ENCODE results near the gene MTHFD1L. TPM values are rescaled to one million over a fixed set of nuclear protein-coding genes. Genes with fewer than 3 reads are reported as not detected.

The MTHFD1L gene
- total and polyA plus RNA-seq, 2 of the 4 experiments (the other 2 are of a cell fraction) = 43.5 to 53.2 TPM

DNA sequence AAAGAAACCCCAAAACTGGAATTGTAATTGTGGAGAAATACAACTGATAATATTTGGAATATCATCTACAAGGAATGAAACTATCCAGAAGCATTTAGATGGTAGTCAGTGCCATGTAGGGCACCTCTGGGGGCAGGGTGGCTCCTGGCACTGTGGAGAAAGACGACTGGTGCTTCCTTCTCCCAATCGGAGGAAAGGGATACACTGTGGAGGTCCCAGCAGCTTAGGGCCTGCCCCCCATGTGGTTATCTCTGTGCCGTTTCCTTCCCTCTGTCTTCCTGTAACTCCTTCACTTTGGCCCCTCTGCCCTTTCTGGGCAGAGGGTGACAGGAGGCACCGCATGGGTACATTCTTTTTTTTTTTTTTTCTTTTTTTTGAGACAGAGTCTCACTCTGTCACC lies 178.4 kb downstream of the MTHFD1L start:
- POLR2A ChIA-PET (ENCODE audit: unreplicated experiment) = no interaction called here

More for the DNA sequence above, 178.4 kb downstream of the MTHFD1L start:
- H2BK15ac ChIP-seq (ENCODE audit: low read depth, low read length) = peak overlapping the region; percentile 3; the same call in 1 of the 3 replicates
- in situ Hi-C loops (cut with MboI; ENCODE audit: low sequenced_read_pairs) (no loop called here), intact Hi-C loops (cut with micrococcal nuclease) (no loop called here), dilution Hi-C loops (cut with HindIII; ENCODE audit: low sequenced_read_pairs, unreplicated experiment) (no loop called here)
- no peak for DNase-seq
- peak overlapping the region; percentile 74 for H3K27ac ChIP-seq (ENCODE audit: insufficient read depth, low read length)
- no peaks in the 10 kb centered on the region for H3K27me3 ChIP-seq (ENCODE audit: control insufficient read depth, insufficient read depth, low read length)
- peak overlapping the region; percentile 12 to 17; a peak in 3 of 4 replicates for H4K8ac ChIP-seq (ENCODE audit: low read depth in 2 of 2, low read length in 2 of 2)
- peak overlapping the region; percentile 22 for H2AK5ac ChIP-seq (ENCODE audit: low read depth, low read length)
- peak overlapping the region; percentile 43; the same call in 1 of the 2 replicates for H3K18ac ChIP-seq (ENCODE audit: low read depth, low read length)
- no peaks in the 10 kb centered on the region for H3K9me3 ChIP-seq (ENCODE audit: control insufficient read depth, insufficient read depth, low read length)
- no peak overlapping the region for H2AFZ ChIP-seq (replicated peaks; ENCODE audit: low read length, poor library complexity)
- H3K56ac ChIP-seq (ENCODE audit: extremely low read depth, insufficient read depth, low read length) = no peak overlapping the region
- no peak overlapping the region for H4K91ac ChIP-seq (ENCODE audit: insufficient read depth, low read depth, low read length)
- peaks cover 8 to 47% of the 10 kb centered on the region in 2 experiments for H3K79me1 ChIP-seq (ENCODE audit: low read depth in 1 of 2, low read length in 2 of 2)
- peak overlapping the region; percentile 54 for H2BK120ac ChIP-seq (ENCODE audit: low read depth, low read length)
- BruUV-seq (replicated peaks) = no TSS peak
- H2BK5ac ChIP-seq (ENCODE audit: low read depth, low read length, poor library complexity, severe bottlenecking) = peak overlapping the region; percentile 98
- no peak overlapping the region for H3K14ac ChIP-seq (replicated peaks; ENCODE audit: low read depth, low read length)
- no peak overlapping the region for H3K23ac ChIP-seq (ENCODE audit: low read depth, low read length)
- no peak overlapping the region for H3K4me3 ChIP-seq (ENCODE audit: insufficient read depth, low read depth, low read length)
- peaks cover 14% of the 10 kb centered on the region for H3K9me1 ChIP-seq (ENCODE audit: insufficient read depth, low read length)
- CTCF ChIA-PET = no interaction called here
- no peak overlapping the region for H3K9ac ChIP-seq (ENCODE audit: low read depth, low read length)
- ATAC-seq (ENCODE audit: low read depth) = no peak
- H4K20me1 ChIP-seq (ENCODE audit: insufficient read depth, low read length) = no peaks in the 10 kb centered on the region; the same call in 1 of the 2 replicates
- H2AK9ac ChIP-seq (replicated peaks; ENCODE audit: low read depth, low read length, poor library complexity) = no peak overlapping the region
- H2BK20ac ChIP-seq (ENCODE audit: low read depth, low read length) = peak overlapping the region; percentile 27; the same call in 1 of the 2 replicates
- H3K36me3 ChIP-seq (ENCODE audit: control insufficient read depth, insufficient read depth, low read length) = peaks cover 19% of the 10 kb centered on the region
- H3K4me1 ChIP-seq (ENCODE audit: control insufficient read depth, insufficient read depth, low read length) = peaks cover 26% of the 10 kb centered on the region
- no CpG with 5 or more reads among the region's 4 CpGs for WGBS, 2 experiments (ENCODE audit: extremely low coverage in 2 of 2, insufficient read length in 1 of 2)
- H4K5ac ChIP-seq (ENCODE audit: low read depth, low read length) = peak overlapping the region; percentile 68
- H3K4ac ChIP-seq (ENCODE audit: low read depth, low read length) = peak overlapping the region; percentile 55
- no peak overlapping the region for H3K4me2 ChIP-seq (ENCODE audit: low read depth, low read length)
- TF ChIP-seq NFE2L2 (IDR thresholded peaks at IDR 0.05; ENCODE audit: low read depth, low read length) (no peak), MXI1 (IDR thresholded peaks at IDR 0.05; ENCODE audit: borderline replicate concordance, low read depth, low read length) (no peak), USF2 (IDR thresholded peaks at IDR 0.05; ENCODE audit: low read depth, low read length) (no peak), RFX5 (IDR thresholded peaks at IDR 0.05; ENCODE audit: low read depth, low read length) (no peak), MAZ (IDR thresholded peaks at IDR 0.05; ENCODE audit: borderline replicate concordance, low read depth, low read length) (no peak), BHLHE40 (IDR thresholded peaks at IDR 0.05; ENCODE audit: low read depth, low read length) (no peak), RCOR1 (IDR thresholded peaks at IDR 0.05; ENCODE audit: insufficient replicate concordance, low read length) (no peak), RAD21 (IDR thresholded peaks at IDR 0.05; ENCODE audit: low read length) (no peak), MAFK (IDR thresholded peaks at IDR 0.05; ENCODE audit: low read depth, low read length) (no peak), CEBPB (IDR thresholded peaks at IDR 0.05; ENCODE audit: low read depth, low read length) (no peak), SMC3 (IDR thresholded peaks at IDR 0.05; ENCODE audit: low read depth, low read length) (no peak), FOS (IDR thresholded peaks at IDR 0.05; ENCODE audit: low read depth, low read length) (no peak), CHD1 (IDR thresholded peaks at IDR 0.05; ENCODE audit: low read depth, low read length) (no peak), POLR2A (IDR thresholded peaks at IDR 0.05; ENCODE audit: low read depth, low read length) (no peak)
- TF ChIP-seq, protein P1, sequence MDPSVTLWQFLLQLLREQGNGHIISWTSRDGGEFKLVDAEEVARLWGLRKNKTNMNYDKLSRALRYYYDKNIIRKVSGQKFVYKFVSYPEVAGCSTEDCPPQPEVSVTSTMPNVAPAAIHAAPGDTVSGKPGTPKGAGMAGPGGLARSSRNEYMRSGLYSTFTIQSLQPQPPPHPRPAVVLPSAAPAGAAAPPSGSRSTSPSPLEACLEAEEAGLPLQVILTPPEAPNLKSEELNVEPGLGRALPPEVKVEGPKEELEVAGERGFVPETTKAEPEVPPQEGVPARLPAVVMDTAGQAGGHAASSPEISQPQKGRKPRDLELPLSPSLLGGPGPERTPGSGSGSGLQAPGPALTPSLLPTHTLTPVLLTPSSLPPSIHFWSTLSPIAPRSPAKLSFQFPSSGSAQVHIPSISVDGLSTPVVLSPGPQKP (IDR thresholded peaks at IDR 0.05; ENCODE audit: borderline replicate concordance, low read depth, low read length) = no peak
- TF ChIP-seq, protein P2, sequence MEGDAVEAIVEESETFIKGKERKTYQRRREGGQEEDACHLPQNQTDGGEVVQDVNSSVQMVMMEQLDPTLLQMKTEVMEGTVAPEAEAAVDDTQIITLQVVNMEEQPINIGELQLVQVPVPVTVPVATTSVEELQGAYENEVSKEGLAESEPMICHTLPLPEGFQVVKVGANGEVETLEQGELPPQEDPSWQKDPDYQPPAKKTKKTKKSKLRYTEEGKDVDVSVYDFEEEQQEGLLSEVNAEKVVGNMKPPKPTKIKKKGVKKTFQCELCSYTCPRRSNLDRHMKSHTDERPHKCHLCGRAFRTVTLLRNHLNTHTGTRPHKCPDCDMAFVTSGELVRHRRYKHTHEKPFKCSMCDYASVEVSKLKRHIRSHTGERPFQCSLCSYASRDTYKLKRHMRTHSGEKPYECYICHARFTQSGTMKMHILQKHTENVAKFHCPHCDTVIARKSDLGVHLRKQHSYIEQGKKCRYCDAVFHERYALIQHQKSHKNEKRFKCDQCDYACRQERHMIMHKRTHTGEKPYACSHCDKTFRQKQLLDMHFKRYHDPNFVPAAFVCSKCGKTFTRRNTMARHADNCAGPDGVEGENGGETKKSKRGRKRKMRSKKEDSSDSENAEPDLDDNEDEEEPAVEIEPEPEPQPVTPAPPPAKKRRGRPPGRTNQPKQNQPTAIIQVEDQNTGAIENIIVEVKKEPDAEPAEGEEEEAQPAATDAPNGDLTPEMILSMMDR (conservative IDR thresholded peaks at IDR 0.05; ENCODE audit: low read depth, low read length) = no peak
